DND-41 (cell line): ENCODE data around the gene RILPL1.
A peak's percentile ranks its signal among the peaks of the same experiment; 100 is the strongest.

Experiments
- ATAC-seq: fragments of 200-7000 bp; cut with Tn5 transposase; 3 replicates; pipeline ENCODE4 v1.9.1; 2021; ENCODE audit warnings: low read depth; ENCODE audit not compliant: insufficient read depth
- DNase-seq: peaks from one replicate; pipeline ENCODE4 v3.0.0-alpha.2; 2020
- H2AFZ ChIP-seq: 2 replicates; pipeline ENCODE4 v1.6.0; 2012; ENCODE audit warnings: low read depth, low read length
- H3K27ac ChIP-seq: 2 replicates; pipeline ENCODE4 v1.5.1; 2012; ENCODE audit warnings: low read length, inconsistent platforms
- H3K27me3 ChIP-seq: fragments of 200-600 bp; sonication (generic); 2 replicates; pipeline ENCODE4 v1.6.0; 2012; ENCODE audit warnings: low read length, mild to moderate bottlenecking, inconsistent platforms; ENCODE audit not compliant: insufficient read depth, poor library complexity
- H3K36me3 ChIP-seq: 2 replicates; pipeline ENCODE4 v1.5.1; 2012; ENCODE audit warnings: low read length, inconsistent platforms; ENCODE audit not compliant: insufficient read depth
- H3K4me1 ChIP-seq: 2 replicates; pipeline ENCODE4 v1.5.1; 2012; ENCODE audit warnings: mild to moderate bottlenecking, low read length; ENCODE audit not compliant: insufficient read depth
- H3K4me2 ChIP-seq: 2 replicates; pipeline ENCODE4 v1.6.0; 2012; ENCODE audit warnings: mild to moderate bottlenecking, moderate library complexity, low read length, inconsistent platforms; ENCODE audit not compliant: insufficient read depth
- H3K4me3 ChIP-seq, 2 experiments: fragments of 200-600 bp in 1 of 2; shearing (Covaris generic) in 1 of 2; 2 replicates each; pipeline ENCODE4 v1.5.1; 2012 to 2016; ENCODE audit warnings: inconsistent platforms in 2 of 2, low read length in 2 of 2, mild to moderate bottlenecking in 2 of 2, low read depth in 1 of 2, moderate library complexity in 1 of 2
- H3K79me2 ChIP-seq: 2 replicates; pipeline ENCODE4 v1.6.0; 2012; ENCODE audit warnings: low read length, inconsistent platforms; ENCODE audit not compliant: insufficient read depth
- H3K9ac ChIP-seq: 2 replicates; pipeline ENCODE4 v1.6.0; 2012; ENCODE audit warnings: low read depth, mild to moderate bottlenecking, inconsistent platforms, low read length, moderate library complexity
- H3K9me3 ChIP-seq: 2 replicates; pipeline ENCODE4 v1.5.1; 2012; ENCODE audit warnings: low read length, moderate library complexity, mild to moderate bottlenecking, inconsistent platforms; ENCODE audit not compliant: insufficient read depth, severe bottlenecking
- H4K20me1 ChIP-seq: 2 replicates; pipeline ENCODE4 v1.6.0; 2012; ENCODE audit warnings: low read length; ENCODE audit not compliant: insufficient read depth
- EZH2 ChIP-seq: IDR thresholded peaks from 3 replicates; pipeline ENCODE4 v1.6.1; 2012; ENCODE audit warnings: borderline replicate concordance, low read depth, mild to moderate bottlenecking, moderate library complexity, low read length, inconsistent platforms; ENCODE audit not compliant: severe bottlenecking
- TF ChIP-seq, protein P1 (sequence below): IDR thresholded peaks from 2 replicates; pipeline ENCODE4 v1.5.1; 2012; ENCODE audit warnings: borderline replicate concordance, low read length, moderate library complexity, mild to moderate bottlenecking; ENCODE audit not compliant: poor library complexity, severe bottlenecking; ENCODE audit errors: extremely low read depth

The RILPL1 gene

DNA sequence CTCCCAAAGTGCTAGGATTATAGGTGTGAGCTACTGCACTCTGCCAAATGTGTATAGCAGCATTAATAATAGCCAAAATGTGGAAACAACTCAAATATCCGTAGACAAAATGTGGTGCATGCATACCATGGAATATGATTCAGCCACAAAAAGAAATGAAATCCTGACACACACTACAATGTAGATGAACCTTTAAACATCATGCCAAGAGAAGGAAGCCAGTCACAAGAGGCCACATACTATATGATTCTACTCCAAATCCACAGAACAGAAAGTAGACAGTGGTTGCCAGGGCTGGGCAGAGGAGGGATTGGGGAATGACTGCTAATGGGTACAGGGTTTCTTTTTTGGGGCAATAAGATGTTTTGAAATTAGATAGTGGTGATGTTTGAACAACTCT is 43.1 kb upstream of the RILPL1 start:
- TF ChIP-seq, protein P1, sequence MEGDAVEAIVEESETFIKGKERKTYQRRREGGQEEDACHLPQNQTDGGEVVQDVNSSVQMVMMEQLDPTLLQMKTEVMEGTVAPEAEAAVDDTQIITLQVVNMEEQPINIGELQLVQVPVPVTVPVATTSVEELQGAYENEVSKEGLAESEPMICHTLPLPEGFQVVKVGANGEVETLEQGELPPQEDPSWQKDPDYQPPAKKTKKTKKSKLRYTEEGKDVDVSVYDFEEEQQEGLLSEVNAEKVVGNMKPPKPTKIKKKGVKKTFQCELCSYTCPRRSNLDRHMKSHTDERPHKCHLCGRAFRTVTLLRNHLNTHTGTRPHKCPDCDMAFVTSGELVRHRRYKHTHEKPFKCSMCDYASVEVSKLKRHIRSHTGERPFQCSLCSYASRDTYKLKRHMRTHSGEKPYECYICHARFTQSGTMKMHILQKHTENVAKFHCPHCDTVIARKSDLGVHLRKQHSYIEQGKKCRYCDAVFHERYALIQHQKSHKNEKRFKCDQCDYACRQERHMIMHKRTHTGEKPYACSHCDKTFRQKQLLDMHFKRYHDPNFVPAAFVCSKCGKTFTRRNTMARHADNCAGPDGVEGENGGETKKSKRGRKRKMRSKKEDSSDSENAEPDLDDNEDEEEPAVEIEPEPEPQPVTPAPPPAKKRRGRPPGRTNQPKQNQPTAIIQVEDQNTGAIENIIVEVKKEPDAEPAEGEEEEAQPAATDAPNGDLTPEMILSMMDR: no peak
- no peak for TF ChIP-seq EZH2
- H3K79me2 ChIP-seq: no peaks in the 10 kb centered on the region
- no peaks in the 10 kb centered on the region for H3K9me3 ChIP-seq
- no peak for DNase-seq
- H3K4me1 ChIP-seq: peaks cover 4% of the 10 kb centered on the region
- no peak overlapping the region for H3K4me2 ChIP-seq
- no peak overlapping the region for H3K4me3 ChIP-seq
- no peak overlapping the region for H3K9ac ChIP-seq
- H3K36me3 ChIP-seq: no peaks in the 10 kb centered on the region
- no peak overlapping the region for H2AFZ ChIP-seq
- H3K27me3 ChIP-seq: no peaks in the 10 kb centered on the region
- no peak for ATAC-seq
- no peaks in the 10 kb centered on the region for H4K20me1 ChIP-seq
- no peak overlapping the region for H3K27ac ChIP-seq

DNA sequence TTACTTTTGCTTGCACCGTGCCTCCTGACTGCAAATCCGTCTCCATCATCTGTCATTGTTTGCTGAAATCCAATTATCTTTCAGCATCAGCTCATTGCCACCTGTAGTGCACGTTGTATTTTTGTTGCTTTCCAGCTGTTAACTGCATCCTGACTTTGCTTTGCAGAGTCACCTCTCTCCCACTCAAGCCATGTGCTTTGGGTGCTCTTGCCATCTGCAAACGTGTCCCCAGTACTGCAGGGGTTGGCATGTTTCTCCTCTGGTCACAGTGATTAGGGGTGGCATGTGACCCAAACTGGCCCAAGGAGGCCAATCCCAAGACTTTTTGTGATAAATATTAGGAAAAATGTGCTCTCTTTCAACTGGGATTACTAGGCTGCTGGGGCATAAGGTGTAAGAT is 40.4 kb upstream of the RILPL1 start:
- DNase-seq (no peak), ATAC-seq (no peak)
- no peak overlapping the region for H2AFZ ChIP-seq
- no peak for TF ChIP-seq EZH2
- TF ChIP-seq, protein P1: no peak
- H3K27me3 ChIP-seq: no peaks in the 10 kb centered on the region
- H3K4me2 ChIP-seq: no peak overlapping the region
- no peaks in the 10 kb centered on the region for H3K79me2 ChIP-seq
- H3K9me3 ChIP-seq: no peaks in the 10 kb centered on the region
- no peak overlapping the region for H3K27ac ChIP-seq
- H3K36me3 ChIP-seq: no peaks in the 10 kb centered on the region
- H3K9ac ChIP-seq: no peak overlapping the region
- no peaks in the 10 kb centered on the region for H4K20me1 ChIP-seq
- H3K4me1 ChIP-seq: peaks cover 22% of the 10 kb centered on the region
- no peak overlapping the region for H3K4me3 ChIP-seq

DNA sequence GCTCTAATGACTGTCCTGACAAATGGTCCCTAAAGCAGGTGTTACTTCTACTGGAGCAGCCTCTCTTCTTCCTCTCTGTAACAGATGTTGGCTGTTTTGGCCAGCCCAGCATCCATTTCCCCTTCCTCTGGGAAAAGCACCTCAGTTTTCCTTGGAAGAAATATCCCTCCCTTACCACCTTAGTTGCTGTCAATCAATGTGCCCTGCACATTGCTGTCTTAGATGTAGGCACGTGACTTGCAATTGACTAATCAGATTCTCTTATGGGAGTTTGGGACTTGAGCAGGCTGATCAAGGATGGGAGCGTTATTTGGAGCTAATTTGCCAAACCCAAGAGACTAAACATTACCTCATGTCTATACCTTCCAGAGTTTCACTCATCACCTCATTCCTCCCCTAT is 38.9 kb upstream of the RILPL1 start:
- no peaks in the 10 kb centered on the region for H3K79me2 ChIP-seq
- no peak overlapping the region for H2AFZ ChIP-seq
- H3K4me1 ChIP-seq: peaks cover 22% of the 10 kb centered on the region
- H4K20me1 ChIP-seq: no peaks in the 10 kb centered on the region
- H3K4me3 ChIP-seq: no peak overlapping the region
- no peaks in the 10 kb centered on the region for H3K36me3 ChIP-seq
- DNase-seq (no peak), ATAC-seq (no peak)
- TF ChIP-seq, protein P1: no peak
- no peak for TF ChIP-seq EZH2
- no peak overlapping the region for H3K9ac ChIP-seq
- no peak overlapping the region for H3K27ac ChIP-seq
- no peaks in the 10 kb centered on the region for H3K27me3 ChIP-seq
- H3K9me3 ChIP-seq: no peaks in the 10 kb centered on the region
- no peak overlapping the region for H3K4me2 ChIP-seq

DNA sequence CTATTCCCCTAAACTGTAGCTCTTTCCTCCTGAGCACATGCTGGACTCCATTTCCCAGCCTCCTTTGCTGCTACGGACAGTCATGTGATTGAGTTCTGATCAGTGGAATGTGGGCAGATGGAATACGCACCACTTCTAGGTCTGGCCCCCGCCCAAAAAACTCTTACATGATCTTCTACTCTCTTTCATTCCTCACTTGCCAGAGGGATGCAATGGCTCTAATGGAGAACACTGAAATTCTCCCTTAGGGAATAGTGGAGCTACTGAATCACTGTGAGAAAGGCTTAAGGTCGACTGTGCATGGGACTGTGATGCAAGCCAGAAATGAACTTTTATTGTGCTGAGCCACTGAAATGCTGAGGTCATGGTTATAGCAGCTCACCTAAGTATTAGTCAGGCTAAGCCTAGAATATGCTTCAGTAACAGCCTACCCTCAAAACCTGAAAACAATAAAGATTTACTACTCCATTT is 37.9 kb upstream of the RILPL1 start:
- peak overlapping the region; percentile 71 for H2AFZ ChIP-seq
- H3K27ac ChIP-seq: peak overlapping the region; percentile 66
- H3K27me3 ChIP-seq: no peaks in the 10 kb centered on the region
- no peaks in the 10 kb centered on the region for H4K20me1 ChIP-seq
- DNase-seq: peak; percentile 24
- H3K9me3 ChIP-seq: no peaks in the 10 kb centered on the region
- peak overlapping the region; percentile 57 for H3K4me2 ChIP-seq
- TF ChIP-seq EZH2: no peak
- TF ChIP-seq, protein P1: no peak
- peaks cover 22% of the 10 kb centered on the region for H3K4me1 ChIP-seq
- ATAC-seq: 0 out of 3 replicates have a peak, but pooled peaks have one; percentile 21
- peak overlapping the region in 1 of 2 experiments; percentile 31; a peak in 1 of 4 replicates for H3K4me3 ChIP-seq
- H3K79me2 ChIP-seq: no peaks in the 10 kb centered on the region
- H3K36me3 ChIP-seq: no peaks in the 10 kb centered on the region
- H3K9ac ChIP-seq: no peak overlapping the region
